Measurements from ENCODE around the gene SLC25A44. TPM values are rescaled to one million over a fixed set of nuclear protein-coding genes. Genes with fewer than 3 reads are reported as not detected.
A peak's percentile ranks its signal among the peaks of the same experiment; 100 is the strongest.
"Not testable (repeated sequence)": the region's sequence is repeated elsewhere in the genome, so short reads cannot be mapped to it uniquely, and the experiment has no call there.

SLC25A44 gene
- total RNA-seq, 1 donor from 2014 or later, result 18.2 TPM

DNA sequence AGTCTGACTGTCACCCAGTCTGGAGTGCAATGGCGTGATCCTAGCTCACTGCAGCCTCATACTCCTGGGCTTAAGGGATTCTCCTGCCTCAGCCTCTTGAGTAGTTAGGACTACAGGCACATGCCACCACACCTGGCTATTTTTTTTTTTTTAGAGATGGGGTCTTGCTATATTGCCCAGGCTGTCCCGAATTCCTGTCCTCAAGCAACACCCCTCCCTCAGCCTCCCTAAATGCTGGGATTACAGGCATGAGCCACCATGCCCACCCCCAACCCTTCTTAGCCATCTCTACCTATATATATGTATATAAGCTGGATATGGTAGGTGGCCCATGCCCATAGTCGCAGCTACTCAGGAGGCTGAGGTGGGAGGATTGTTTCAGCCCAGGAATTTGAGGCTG lies 13.4 kb upstream of the SLC25A44 start:
- TF ChIP-seq, protein P1, sequence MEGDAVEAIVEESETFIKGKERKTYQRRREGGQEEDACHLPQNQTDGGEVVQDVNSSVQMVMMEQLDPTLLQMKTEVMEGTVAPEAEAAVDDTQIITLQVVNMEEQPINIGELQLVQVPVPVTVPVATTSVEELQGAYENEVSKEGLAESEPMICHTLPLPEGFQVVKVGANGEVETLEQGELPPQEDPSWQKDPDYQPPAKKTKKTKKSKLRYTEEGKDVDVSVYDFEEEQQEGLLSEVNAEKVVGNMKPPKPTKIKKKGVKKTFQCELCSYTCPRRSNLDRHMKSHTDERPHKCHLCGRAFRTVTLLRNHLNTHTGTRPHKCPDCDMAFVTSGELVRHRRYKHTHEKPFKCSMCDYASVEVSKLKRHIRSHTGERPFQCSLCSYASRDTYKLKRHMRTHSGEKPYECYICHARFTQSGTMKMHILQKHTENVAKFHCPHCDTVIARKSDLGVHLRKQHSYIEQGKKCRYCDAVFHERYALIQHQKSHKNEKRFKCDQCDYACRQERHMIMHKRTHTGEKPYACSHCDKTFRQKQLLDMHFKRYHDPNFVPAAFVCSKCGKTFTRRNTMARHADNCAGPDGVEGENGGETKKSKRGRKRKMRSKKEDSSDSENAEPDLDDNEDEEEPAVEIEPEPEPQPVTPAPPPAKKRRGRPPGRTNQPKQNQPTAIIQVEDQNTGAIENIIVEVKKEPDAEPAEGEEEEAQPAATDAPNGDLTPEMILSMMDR (IDR thresholded peaks at IDR 0.05; ENCODE audit: insufficient read depth, low read length, poor library complexity, severe bottlenecking), result no peak
- DNase-seq (ENCODE audit: low read depth), result no peak
- no peak overlapping the region for H3K4me3 ChIP-seq (ENCODE audit: low read depth, low read length)
- no peaks in the 10 kb centered on the region for H3K27me3 ChIP-seq (ENCODE audit: control insufficient read depth, insufficient read depth, low read length)
- H3K36me3 ChIP-seq (ENCODE audit: control insufficient read depth, insufficient read depth, low read length), result no peaks in the 10 kb centered on the region

DNA sequence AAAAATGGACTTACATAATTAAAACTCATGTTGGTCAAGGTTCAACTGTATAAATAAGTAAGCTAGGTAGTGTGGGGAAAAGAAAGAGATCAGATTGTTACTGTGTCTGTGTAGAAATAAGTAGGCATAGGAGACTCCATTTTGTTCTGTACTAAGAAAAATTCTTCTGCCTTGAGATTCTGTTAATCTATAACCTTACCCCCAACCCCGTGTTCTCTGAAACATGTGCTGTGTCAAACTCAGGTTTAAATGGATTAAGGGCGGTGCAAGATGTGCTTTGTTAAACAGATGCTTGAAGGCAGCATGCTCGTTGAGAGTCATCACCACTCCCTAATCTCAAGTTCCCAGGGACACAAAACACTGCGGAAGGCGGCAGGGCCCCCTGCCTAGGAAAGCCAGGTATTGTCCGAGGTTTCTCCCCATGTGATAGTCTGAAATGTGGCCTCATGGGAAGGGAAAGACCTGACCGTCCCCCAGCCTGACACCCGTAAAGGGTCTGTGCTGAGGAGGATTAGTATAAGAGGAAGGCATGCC lies 12.4 kb upstream of the SLC25A44 start:
- not testable (repeated sequence) for H3K4me3 ChIP-seq (ENCODE audit: low read depth, low read length); H3K36me3 ChIP-seq (ENCODE audit: control insufficient read depth, insufficient read depth, low read length); H3K27me3 ChIP-seq (ENCODE audit: control insufficient read depth, insufficient read depth, low read length); DNase-seq (ENCODE audit: low read depth)

DNA sequence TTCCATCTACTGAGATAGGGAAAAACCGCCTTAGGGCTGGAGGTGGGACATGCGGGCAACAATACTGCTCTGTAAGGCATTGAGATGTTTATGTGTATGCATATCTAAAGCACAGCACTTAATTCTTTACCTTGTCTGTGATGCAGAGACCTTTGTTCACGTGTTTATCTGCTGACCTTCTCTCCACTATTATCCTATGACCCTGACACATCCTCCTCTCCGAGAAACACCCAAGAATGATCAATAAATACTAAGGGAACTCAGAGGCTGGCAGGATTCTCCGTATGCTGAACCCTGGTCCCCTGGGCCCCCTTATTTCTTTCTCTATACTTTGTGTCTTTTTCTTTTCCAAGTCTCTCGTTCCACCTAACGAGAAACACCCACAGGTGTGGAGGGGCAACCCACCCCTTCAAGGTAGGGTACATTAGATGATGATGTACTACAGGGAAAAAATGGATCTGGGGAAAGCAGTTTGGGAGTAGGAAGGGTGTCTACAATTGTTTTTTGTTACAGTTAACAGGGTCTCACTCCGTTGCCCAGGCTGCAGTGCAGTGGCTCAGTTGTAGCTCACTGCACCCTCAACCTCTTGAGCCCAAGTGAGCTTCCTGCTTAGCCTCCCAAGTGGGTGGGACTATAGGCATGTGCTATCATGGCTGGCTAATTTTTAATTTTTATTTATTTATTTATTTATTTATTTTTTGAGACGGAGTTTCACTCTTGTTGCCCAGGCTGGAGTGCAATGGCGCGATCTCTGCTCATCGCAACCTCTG lies 11.7 kb upstream of the SLC25A44 start:
- H3K36me3 ChIP-seq (ENCODE audit: control insufficient read depth, insufficient read depth, low read length); DNase-seq (ENCODE audit: low read depth); H3K4me3 ChIP-seq (ENCODE audit: low read depth, low read length); H3K27me3 ChIP-seq (ENCODE audit: control insufficient read depth, insufficient read depth, low read length): not testable (repeated sequence)

DNA sequence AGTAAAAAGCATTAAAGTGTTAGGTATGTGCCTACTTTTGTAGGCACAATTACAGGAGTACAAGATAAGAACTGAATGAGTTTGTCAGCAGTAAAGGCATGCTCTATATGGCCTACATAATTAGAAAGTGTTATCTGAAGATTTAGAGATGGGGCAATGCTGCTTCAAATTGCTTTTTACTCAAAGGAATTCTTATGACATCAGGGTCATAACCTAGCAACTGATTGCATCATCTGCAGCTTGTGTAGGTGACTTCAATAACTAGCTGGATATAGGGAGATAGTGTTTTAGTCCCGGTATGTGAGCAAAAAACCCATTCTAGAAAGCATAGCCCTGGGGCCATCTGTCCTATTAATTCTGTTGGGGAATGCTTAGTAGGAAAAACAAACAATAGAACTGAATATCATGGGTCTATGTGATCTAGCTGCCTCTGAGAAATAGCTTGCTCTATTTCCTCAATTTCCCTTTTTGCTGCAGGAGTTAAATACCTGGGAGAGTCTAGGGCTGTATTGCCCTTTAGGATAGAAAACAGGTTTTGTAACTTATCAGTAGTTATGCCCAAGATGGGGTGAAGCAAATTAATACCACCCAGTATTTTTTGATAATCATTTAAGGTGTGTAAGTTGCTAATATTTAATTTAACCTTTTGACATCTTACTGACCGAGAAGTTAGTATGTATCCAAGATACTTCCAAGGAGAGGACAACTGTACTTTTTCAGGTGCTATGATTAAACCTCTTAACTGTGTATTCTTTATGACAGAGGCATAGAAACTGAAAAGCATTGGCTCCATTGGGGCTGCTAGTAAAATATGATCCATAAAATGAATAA lies 7.3 kb upstream of the SLC25A44 start:
- DNase-seq (ENCODE audit: low read depth); H3K4me3 ChIP-seq (ENCODE audit: low read depth, low read length); H3K36me3 ChIP-seq (ENCODE audit: control insufficient read depth, insufficient read depth, low read length); H3K27me3 ChIP-seq (ENCODE audit: control insufficient read depth, insufficient read depth, low read length): not testable (repeated sequence)

DNA sequence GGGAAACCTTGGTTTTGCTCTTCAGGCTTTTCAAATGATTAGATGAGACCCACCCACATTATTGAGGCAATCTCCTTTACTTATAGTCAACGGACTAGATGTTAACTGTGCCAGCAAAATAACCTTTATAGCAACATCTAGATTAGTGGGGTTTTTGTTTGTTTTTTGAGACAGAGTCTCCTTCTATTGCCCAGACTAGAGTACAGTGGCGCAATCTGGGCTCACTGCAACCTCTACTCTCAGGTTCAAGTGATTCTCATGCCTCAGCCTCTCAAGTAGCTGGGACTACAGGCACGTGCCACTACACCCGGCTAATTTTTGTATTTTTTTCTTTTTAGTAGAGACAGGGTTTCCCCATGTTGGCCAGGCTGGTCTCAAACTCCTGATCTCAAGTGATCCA lies 3.6 kb upstream of the SLC25A44 start:
- H3K4me3 ChIP-seq (ENCODE audit: low read depth, low read length); DNase-seq (ENCODE audit: low read depth); H3K27me3 ChIP-seq (ENCODE audit: control insufficient read depth, insufficient read depth, low read length); H3K36me3 ChIP-seq (ENCODE audit: control insufficient read depth, insufficient read depth, low read length): not testable (repeated sequence)

DNA sequence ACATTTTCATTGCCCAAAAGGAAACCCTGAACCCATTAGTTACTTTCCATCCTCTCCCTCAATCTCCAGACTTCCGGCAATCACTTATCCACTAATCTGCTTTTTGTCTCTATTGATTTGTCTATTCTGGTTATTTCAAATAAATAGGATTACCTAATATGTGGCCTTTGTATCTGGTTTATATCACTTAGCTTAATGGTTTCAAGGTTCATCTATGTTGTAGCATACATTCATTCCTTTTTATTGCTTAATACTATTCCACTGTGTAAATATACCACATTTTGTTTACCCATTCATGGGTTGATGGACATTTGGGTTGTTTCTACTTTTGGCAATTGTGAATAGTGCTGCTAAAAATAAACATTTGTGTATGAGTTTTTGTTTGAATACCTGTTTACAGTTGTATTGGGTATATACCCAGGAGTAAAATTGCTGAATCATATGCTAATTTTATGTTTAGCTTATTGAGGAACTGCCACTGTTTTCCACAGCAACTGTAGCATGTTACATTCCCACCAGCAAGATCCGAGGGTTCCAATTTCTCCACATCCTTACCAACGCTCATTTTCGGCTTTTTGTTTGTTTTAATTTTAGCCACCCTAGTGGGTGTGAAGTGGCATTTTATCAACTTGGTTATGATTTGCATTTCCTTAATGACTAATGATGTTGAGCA lies 2.5 kb upstream of the SLC25A44 start:
- TF ChIP-seq, protein P1 (IDR thresholded peaks at IDR 0.05; ENCODE audit: insufficient read depth, low read length, poor library complexity, severe bottlenecking), result no peak
- DNase-seq (ENCODE audit: low read depth), result no peak

DNA sequence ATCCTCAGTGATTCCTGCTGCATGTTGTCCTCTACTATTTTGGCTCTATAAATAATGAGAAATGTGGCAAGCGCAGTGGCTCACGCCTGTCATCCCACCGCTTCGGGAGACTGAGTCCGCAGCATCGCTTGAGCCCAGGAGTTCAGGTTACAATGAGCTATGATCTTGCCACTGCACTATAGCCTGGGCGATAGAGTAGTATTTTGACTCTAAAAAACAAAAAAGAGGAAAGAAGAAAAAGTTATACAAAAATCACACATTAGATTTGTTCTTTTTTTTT lies 756 bp upstream of the SLC25A44 start:
- Histone ChIP-seq H3K27me3 (ENCODE audit: control insufficient read depth, insufficient read depth, low read length) (no peaks in the 10 kb centered on the region), H3K4me3 (ENCODE audit: low read depth, low read length) (peak overlapping the region; percentile 94), H3K36me3 (ENCODE audit: control insufficient read depth, insufficient read depth, low read length) (peaks cover 1% of the 10 kb centered on the region)
- TF ChIP-seq, protein P1 (IDR thresholded peaks at IDR 0.05; ENCODE audit: insufficient read depth, low read length, poor library complexity, severe bottlenecking), result no peak
- no peak for DNase-seq (ENCODE audit: low read depth)

More for the DNA sequence above, 2.5 kb upstream of the SLC25A44 start:
- Histone ChIP-seq H3K4me3 (ENCODE audit: low read depth, low read length) (no peak overlapping the region), H3K36me3 (ENCODE audit: control insufficient read depth, insufficient read depth, low read length) (peaks cover 1% of the 10 kb centered on the region), H3K27me3 (ENCODE audit: control insufficient read depth, insufficient read depth, low read length) (no peaks in the 10 kb centered on the region)
